ENCODE results near the gene RAB4A. TPM values are rescaled to one million over a fixed set of nuclear protein-coding genes. Genes with fewer than 3 reads are reported as not detected.

RAB4A gene
- total RNA-seq, 2 donors from 2014 or later, result 12.5 to 69.0 TPM

DNA sequence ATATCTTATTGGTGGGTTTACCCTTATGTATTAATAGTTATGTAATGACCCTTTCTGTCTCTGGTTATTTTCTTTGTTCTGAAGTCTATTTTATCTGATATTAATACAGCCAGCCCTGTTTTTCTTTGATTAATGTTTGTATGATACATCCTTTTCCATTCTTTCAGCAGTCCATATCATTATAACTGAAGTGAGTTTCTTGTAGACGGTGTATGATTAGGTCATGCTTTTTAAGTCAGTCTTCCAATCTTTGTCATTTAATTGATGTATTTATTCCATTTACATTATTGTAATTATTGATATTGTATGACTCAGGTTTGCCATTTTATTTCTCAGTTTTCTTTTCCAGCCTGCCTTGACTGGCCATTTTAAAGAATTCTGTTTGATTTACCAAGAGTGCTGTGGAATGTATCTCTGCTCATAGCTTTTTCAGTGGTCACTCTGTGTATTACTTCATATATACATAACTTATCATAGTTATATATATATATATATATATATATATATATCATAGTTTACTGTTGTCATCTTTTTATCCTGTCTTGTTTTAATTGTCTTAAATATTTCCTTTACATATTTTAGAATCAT lies 10.5 kb downstream of the RAB4A start:
- 96 to 100% methylated on average over 1 of the region's 1 CpG for WGBS, 2 donors
- DNase-seq (no peak), ATAC-seq (no peak)
- peaks cover 0 to under 1% of the 10 kb centered on the region in 2 donors for H3K36me3 ChIP-seq (replicated peaks in 1 of 2; ENCODE audit: insufficient read depth in 1 of 2, low read depth in 2 of 2)
- peak in 1 of 7 experiments; percentile 13 for TF ChIP-seq CTCF (IDR thresholded peaks at IDR 0.05)
- TF ChIP-seq POLR2A (IDR thresholded peaks at IDR 0.05), result no peak
- H3K4me1 ChIP-seq, result peaks cover 41% of the 10 kb centered on the region
- H3K27me3 ChIP-seq, result no peaks in the 10 kb centered on the region
- no peaks in the 10 kb centered on the region for H3K9me3 ChIP-seq
- H3K27ac ChIP-seq, result no peak overlapping the region
- no peak overlapping the region for H3K4me3 ChIP-seq
- intact Hi-C loops (cut with DNase I), result no loop called here

DNA sequence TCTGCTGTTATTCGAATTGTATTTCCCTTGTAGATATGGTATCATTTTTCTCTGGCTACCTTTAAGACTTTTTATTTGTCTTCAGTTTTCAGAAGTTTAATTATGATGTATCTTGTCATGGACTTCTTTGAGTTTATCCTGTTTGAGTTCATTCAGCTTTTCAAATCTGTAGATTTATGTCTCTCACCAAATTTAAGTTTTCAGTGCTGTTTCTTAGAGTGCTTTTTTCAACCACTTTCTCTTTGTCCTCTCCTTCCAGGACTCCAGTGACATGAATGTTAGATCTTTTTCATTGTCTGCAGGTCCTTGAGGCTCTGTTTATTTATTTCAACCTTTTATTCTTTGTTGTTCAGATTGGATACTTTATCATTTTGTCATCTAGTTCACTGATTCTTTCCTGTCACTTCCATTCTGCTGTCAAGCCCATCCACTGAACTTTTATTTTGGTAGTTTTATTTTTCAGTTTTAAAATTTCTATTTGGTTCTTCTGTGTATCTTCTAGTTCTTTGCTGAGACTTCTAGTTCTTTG lies 11.4 kb downstream of the RAB4A start:
- TF ChIP-seq POLR2A (IDR thresholded peaks at IDR 0.05), result no peak
- no peak for TF ChIP-seq CTCF (IDR thresholded peaks at IDR 0.05)
- ATAC-seq (no peak), DNase-seq (no peak)
- Histone ChIP-seq H3K27me3 (no peaks in the 10 kb centered on the region), H3K36me3 (replicated peaks in 1 of 2; ENCODE audit: insufficient read depth in 1 of 2, low read depth in 2 of 2) (peaks cover 0 to 5% of the 10 kb centered on the region in 2 donors), H3K4me3 (no peak overlapping the region), H3K4me1 (peaks cover 38% of the 10 kb centered on the region), H3K9me3 (no peaks in the 10 kb centered on the region), H3K27ac (no peak overlapping the region)
- WGBS, 2 donors, result 29 to 63% methylated on average over 1 of the region's 1 CpG
- intact Hi-C loops (cut with DNase I), result no loop called here

- Histone ChIP-seq H3K9me3 (no peaks in the 10 kb centered on the region), H3K27ac (no peak overlapping the region), H3K27me3 (no peaks in the 10 kb centered on the region), H3K4me1 (peaks cover 30% of the 10 kb centered on the region), H3K4me3 (no peak overlapping the region), H3K36me3 (replicated peaks in 1 of 2; ENCODE audit: insufficient read depth in 1 of 2, low read depth in 2 of 2) (peaks cover 0 to 5% of the 10 kb centered on the region in 2 donors)
- TF ChIP-seq POLR2A (IDR thresholded peaks at IDR 0.05), result no peak
- TF ChIP-seq CTCF (IDR thresholded peaks at IDR 0.05), result no peak
- DNase-seq (no peak), ATAC-seq (no peak)
- 74 to 80% methylated on average over 3 of the region's 3 CpGs for WGBS, 2 donors
- intact Hi-C loops (cut with DNase I), result no loop called here
These were observed 12.3 kb downstream of the RAB4A start for GRCh38 chr1:229283183-229283611.

- ATAC-seq, result no peak
- Histone ChIP-seq H3K36me3 (replicated peaks in 1 of 2; ENCODE audit: insufficient read depth in 1 of 2, low read depth in 2 of 2) (peaks cover 4 to 5% of the 10 kb centered on the region in 2 donors), H3K27ac (no peak overlapping the region), H3K4me1 (peaks cover 16% of the 10 kb centered on the region), H3K9me3 (no peaks in the 10 kb centered on the region), H3K4me3 (no peak overlapping the region), H3K27me3 (no peaks in the 10 kb centered on the region)
- intact Hi-C loops (cut with DNase I), result no loop called here
- TF ChIP-seq POLR2A (IDR thresholded peaks at IDR 0.05) (no peak), CTCF (IDR thresholded peaks at IDR 0.05) (no peak)
- 65 to 78% methylated on average over 3 of the region's 3 CpGs for WGBS, 2 donors
- no peak for DNase-seq
These were observed 14.0 kb downstream of the RAB4A start for GRCh38 chr1:229284887-229285286.

DNA sequence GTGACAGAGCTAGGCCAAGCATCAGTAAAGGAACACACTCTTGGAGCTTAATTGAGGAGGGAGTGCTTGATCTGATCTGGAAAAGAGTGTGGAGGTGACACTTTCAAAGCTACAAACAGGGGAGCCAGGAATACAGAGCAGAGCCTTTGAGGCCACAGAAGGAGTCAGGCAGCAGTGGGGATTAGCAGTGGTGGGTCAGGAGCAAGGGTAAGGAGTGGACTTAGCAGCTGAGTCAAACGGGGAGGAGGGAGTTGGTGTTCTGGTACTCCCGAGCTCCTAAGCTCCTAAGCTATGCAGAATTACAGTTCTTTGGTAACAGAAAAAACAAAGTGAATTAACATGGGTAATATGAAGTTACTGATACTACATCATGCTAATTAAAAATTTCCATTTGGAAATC lies 14.5 kb downstream of the RAB4A start:
- Histone ChIP-seq H3K27me3 (no peaks in the 10 kb centered on the region), H3K36me3 (replicated peaks in 1 of 2; ENCODE audit: insufficient read depth in 1 of 2, low read depth in 2 of 2) (peaks cover 4 to 5% of the 10 kb centered on the region in 2 donors), H3K4me1 (peaks cover 10% of the 10 kb centered on the region), H3K9me3 (no peaks in the 10 kb centered on the region), H3K4me3 (no peak overlapping the region), H3K27ac (no peak overlapping the region)
- 81 to 89% methylated on average over 2 of the region's 2 CpGs for WGBS, 2 donors
- DNase-seq, result no peak
- no peak for TF ChIP-seq CTCF (IDR thresholded peaks at IDR 0.05)
- intact Hi-C loops (cut with DNase I), result no loop called here
- ATAC-seq, result no peak

Data from body of pancreas (tissue), 4 donors.